ENCODE measurements around the gene NMBR. TPM values are rescaled to one million over a fixed set of nuclear protein-coding genes. Genes with fewer than 3 reads are reported as not detected.
"Not testable (repeated sequence)": the region's sequence is repeated elsewhere in the genome, so short reads cannot be mapped to it uniquely, and the experiment has no call there.

NMBR gene
- polyA plus RNA-seq, 4 donors: 0.04 TPM; not detected in 3

DNA sequence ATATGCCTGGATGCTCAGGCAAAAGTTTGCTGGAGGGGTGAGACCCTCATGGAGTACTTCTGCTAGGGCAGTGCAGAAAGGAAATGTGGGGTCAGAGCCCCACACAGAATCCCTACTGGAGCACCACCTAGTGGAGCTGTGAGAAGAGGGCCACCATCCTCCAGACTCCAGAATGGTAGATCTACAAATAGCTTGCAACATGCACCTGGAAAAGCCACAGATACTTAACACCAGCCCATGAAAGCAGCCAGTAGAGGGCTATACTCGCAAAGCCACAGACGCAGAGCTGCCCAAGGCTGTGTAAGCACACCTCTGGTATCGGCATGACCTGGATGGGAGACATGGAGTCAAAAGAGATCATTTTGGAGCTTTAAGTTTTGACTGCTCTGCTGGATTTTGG, 74.9 kb downstream of the NMBR start:
- Histone ChIP-seq H3K27ac (ENCODE audit: low read depth in 1 of 3, low read length in 2 of 3) (no peak overlapping the region), H3K4me1 (ENCODE audit: control insufficient read depth in 3 of 3, insufficient read depth in 2 of 3, low read depth in 1 of 3, low read length in 2 of 3) (no peaks in the 10 kb centered on the region), H3K9me3 (ENCODE audit: control insufficient read depth in 2 of 2, insufficient read depth in 1 of 2, low read depth in 1 of 2, low read length in 1 of 2) (no peaks in the 10 kb centered on the region), H3K4me3 (ENCODE audit: low read depth in 1 of 3, low read length in 3 of 3) (no peak overlapping the region), H3K27me3 (ENCODE audit: control insufficient read depth in 3 of 3, insufficient read depth in 3 of 3, low read length in 3 of 3) (peaks cover 0 to 2% (median 0%) of the 10 kb centered on the region in 3 donors), H3K36me3 (ENCODE audit: control insufficient read depth in 3 of 3, insufficient read depth in 2 of 3, low read depth in 1 of 3, low read length in 3 of 3) (no peaks in the 10 kb centered on the region)
- FAIRE-seq (no peak), DNase-seq (no peak)
- 73 to 80% (median 74%) methylated on average over 3 of the region's 3 CpGs for WGBS, 3 donors

DNA sequence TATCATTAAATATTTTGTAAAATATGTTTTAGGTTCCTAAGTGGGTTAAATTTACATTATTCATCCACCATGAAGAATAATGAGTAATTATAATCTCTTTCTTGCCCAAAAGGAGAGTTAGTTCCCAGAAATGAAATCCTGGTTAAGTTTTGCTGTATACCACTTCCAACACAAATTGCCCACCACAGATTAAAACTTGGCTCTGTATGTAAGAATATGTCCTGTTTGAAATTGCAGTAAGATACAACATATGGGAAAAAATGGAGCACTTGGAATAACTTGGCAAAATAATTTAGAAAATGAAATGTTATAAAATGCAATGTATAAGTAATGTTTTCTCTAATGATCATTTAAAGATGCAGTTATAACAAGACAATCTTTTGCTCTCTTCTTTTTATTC, 78.5 kb downstream of the NMBR start:
- no peak for FAIRE-seq
- no peaks in the 10 kb centered on the region for H3K9me3 ChIP-seq (ENCODE audit: control insufficient read depth in 2 of 2, insufficient read depth in 1 of 2, low read depth in 1 of 2, low read length in 1 of 2)
- no peak overlapping the region for H3K27ac ChIP-seq (ENCODE audit: low read depth in 1 of 3, low read length in 2 of 3)
- DNase-seq: no peak
- H3K36me3 ChIP-seq (ENCODE audit: control insufficient read depth in 3 of 3, insufficient read depth in 2 of 3, low read depth in 1 of 3, low read length in 3 of 3): no peaks in the 10 kb centered on the region
- peaks cover 0 to 2% (median 0%) of the 10 kb centered on the region in 3 donors for H3K27me3 ChIP-seq (ENCODE audit: control insufficient read depth in 3 of 3, insufficient read depth in 3 of 3, low read length in 3 of 3)
- no peaks in the 10 kb centered on the region for H3K4me1 ChIP-seq (ENCODE audit: control insufficient read depth in 3 of 3, insufficient read depth in 2 of 3, low read depth in 1 of 3, low read length in 2 of 3)
- no peak overlapping the region for H3K4me3 ChIP-seq (ENCODE audit: low read depth in 1 of 3, low read length in 3 of 3)

DNA sequence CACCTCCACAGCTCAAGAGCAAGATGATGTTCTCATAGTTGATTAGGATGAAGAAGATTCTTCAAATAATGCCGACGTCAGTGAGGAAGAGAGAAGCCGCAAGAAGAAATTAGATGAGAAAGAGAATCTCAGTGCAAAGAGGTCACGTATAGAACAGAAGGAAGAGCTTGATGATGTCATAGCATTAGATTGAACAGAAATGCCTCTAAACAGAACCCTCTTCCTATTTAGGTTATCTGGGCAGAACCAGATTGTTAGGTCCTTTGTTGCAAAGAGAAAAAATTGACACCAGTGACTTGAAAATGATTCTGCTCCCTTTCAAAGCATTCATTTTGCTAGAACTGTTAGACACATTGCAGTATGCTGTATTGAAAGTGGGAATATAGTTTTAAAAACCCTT, 84.1 kb downstream of the NMBR start:
- WGBS, 3 donors: 79 to 89% (median 87%) methylated on average over 4 of the region's 4 CpGs
- H3K27ac ChIP-seq (ENCODE audit: low read depth in 1 of 3, low read length in 2 of 3); DNase-seq; H3K36me3 ChIP-seq (ENCODE audit: control insufficient read depth in 3 of 3, insufficient read depth in 2 of 3, low read depth in 1 of 3, low read length in 3 of 3); H3K9me3 ChIP-seq (ENCODE audit: control insufficient read depth in 2 of 2, insufficient read depth in 1 of 2, low read depth in 1 of 2, low read length in 1 of 2); H3K4me1 ChIP-seq (ENCODE audit: control insufficient read depth in 3 of 3, insufficient read depth in 2 of 3, low read depth in 1 of 3, low read length in 2 of 3); H3K27me3 ChIP-seq (ENCODE audit: control insufficient read depth in 3 of 3, insufficient read depth in 3 of 3, low read length in 3 of 3); H3K4me3 ChIP-seq (ENCODE audit: low read depth in 1 of 3, low read length in 3 of 3): not testable (repeated sequence)
- FAIRE-seq: peak; percentile 26

DNA sequence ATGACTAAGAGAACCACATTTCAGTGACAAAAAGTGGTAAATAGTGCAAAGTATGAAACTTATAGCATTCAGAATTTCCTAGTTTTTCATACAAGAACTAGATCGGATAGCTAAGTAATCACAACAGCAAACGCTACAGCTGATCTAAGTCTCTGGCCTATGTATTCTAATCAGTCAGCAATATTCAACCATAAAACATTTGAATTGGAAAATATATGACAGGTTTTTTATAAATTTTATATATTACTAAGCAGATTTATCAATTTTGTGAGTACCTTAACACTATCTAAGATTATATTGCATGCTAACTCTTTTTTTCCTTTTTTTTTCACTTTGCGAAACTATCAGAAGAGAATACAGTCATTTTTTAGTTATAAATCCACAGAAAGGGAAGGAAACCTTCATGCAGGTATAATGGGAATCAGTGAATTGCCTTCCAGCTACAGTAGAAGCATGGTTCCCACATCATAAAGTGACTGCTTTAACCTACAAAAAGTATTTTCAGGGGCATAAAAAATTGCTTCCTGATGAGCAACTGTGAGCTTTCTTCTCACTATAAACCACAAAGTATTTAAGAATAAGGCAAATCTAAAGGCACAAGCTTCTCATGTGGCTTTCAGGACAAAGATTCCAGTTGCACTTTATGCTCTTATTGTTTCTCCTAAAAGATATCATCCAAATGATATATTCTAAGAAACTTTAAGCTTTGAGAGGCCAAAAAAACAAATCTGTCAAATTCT, 88.2 kb downstream of the NMBR start:
- Histone ChIP-seq H3K4me3 (ENCODE audit: low read depth in 1 of 3, low read length in 3 of 3) (no peak overlapping the region), H3K27me3 (ENCODE audit: control insufficient read depth in 3 of 3, insufficient read depth in 3 of 3, low read length in 3 of 3) (no peaks in the 10 kb centered on the region), H3K27ac (ENCODE audit: low read depth in 1 of 3, low read length in 2 of 3) (no peak overlapping the region), H3K4me1 (ENCODE audit: control insufficient read depth in 3 of 3, insufficient read depth in 2 of 3, low read depth in 1 of 3, low read length in 2 of 3) (no peaks in the 10 kb centered on the region), H3K9me3 (ENCODE audit: control insufficient read depth in 2 of 2, insufficient read depth in 1 of 2, low read depth in 1 of 2, low read length in 1 of 2) (no peaks in the 10 kb centered on the region), H3K36me3 (ENCODE audit: control insufficient read depth in 3 of 3, insufficient read depth in 2 of 3, low read depth in 1 of 3, low read length in 3 of 3) (no peaks in the 10 kb centered on the region)
- FAIRE-seq (no peak), DNase-seq (no peak)
- WGBS, 3 donors: 79 to 89% (median 88%) methylated on average over 3 of the region's 3 CpGs

DNA sequence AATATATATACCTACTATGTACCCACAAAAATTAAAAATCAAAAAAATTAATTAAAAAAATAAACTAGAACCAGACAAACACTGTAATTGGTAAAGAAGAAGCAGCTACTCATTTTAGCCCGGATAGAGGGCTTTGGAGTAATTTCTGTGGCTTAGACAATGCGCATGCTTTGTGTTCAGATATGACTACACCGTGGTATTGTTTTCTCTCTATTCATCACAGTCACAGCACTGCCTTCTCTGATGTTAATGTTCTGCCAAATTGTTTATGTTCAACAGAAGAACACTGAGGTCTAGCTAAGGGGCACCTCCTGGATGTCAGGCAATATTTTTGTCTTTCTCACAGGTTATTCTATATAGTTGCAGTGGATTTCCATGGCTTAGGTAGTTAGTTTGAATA, 91.7 kb downstream of the NMBR start:
- Histone ChIP-seq H3K4me3 (ENCODE audit: low read depth in 1 of 3, low read length in 3 of 3) (no peak overlapping the region), H3K9me3 (ENCODE audit: control insufficient read depth in 2 of 2, insufficient read depth in 1 of 2, low read depth in 1 of 2, low read length in 1 of 2) (no peaks in the 10 kb centered on the region), H3K27ac (ENCODE audit: low read depth in 1 of 3, low read length in 2 of 3) (no peak overlapping the region), H3K27me3 (ENCODE audit: control insufficient read depth in 3 of 3, insufficient read depth in 3 of 3, low read length in 3 of 3) (no peaks in the 10 kb centered on the region), H3K36me3 (ENCODE audit: control insufficient read depth in 3 of 3, insufficient read depth in 2 of 3, low read depth in 1 of 3, low read length in 3 of 3) (no peaks in the 10 kb centered on the region), H3K4me1 (ENCODE audit: control insufficient read depth in 3 of 3, insufficient read depth in 2 of 3, low read depth in 1 of 3, low read length in 2 of 3) (no peaks in the 10 kb centered on the region)
- DNase-seq (no peak), FAIRE-seq (no peak)
- WGBS, 3 donors: 60 to 75% (median 68%) methylated on average over 3 of the region's 3 CpGs

DNA sequence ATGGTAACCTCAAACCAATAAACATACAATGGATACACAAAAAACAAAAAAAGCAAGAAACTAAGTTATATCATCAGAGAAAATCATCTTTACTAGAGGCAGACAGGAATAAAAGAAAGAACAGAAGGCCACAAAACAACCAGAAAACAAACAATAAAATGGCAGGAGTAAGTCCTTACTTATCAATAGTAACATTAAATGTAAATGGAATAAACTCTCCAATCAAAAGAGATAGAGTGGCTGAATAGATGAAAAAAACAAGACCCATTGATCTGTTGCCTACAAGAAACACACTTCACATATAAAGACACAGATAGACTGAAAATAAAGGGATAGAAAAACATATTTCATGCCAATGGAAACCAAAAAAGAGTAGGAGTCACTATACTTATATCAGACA, 95.5 kb downstream of the NMBR start:
- H3K27ac ChIP-seq (ENCODE audit: low read depth in 1 of 3, low read length in 2 of 3): no peak overlapping the region
- no peak for FAIRE-seq
- no peaks in the 10 kb centered on the region for H3K4me1 ChIP-seq (ENCODE audit: control insufficient read depth in 3 of 3, insufficient read depth in 2 of 3, low read depth in 1 of 3, low read length in 2 of 3)
- no peaks in the 10 kb centered on the region for H3K27me3 ChIP-seq (ENCODE audit: control insufficient read depth in 3 of 3, insufficient read depth in 3 of 3, low read length in 3 of 3)
- peaks cover 0 to 4% of the 10 kb centered on the region in 2 donors for H3K9me3 ChIP-seq (ENCODE audit: control insufficient read depth in 2 of 2, insufficient read depth in 1 of 2, low read depth in 1 of 2, low read length in 1 of 2)
- no peak for DNase-seq
- H3K4me3 ChIP-seq (ENCODE audit: low read depth in 1 of 3, low read length in 3 of 3): no peak overlapping the region
- H3K36me3 ChIP-seq (ENCODE audit: control insufficient read depth in 3 of 3, insufficient read depth in 2 of 3, low read depth in 1 of 3, low read length in 3 of 3): no peaks in the 10 kb centered on the region

DNA sequence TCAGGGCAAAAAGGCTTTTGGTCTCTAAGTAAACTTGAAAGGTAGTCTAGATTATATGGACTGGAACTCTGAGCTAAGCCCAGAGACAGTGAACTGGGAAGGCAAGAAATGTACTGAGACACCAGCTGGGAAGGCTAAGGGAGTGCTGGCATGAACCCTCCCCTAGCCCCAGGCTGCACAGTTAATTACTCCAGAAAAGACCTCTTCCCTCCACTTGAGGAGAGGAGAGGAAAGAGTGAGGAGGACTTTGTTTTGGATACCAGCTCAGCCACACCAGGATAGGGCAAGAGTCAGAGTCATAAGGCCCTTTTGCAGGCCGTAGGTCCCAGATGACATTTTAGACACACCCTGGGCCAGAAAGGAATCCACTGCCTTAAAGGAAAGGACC, 98.3 kb downstream of the NMBR start:
- Histone ChIP-seq H3K9me3 (ENCODE audit: control insufficient read depth in 2 of 2, insufficient read depth in 1 of 2, low read depth in 1 of 2, low read length in 1 of 2) (peaks cover 0 to 4% of the 10 kb centered on the region in 2 donors), H3K27ac (ENCODE audit: low read depth in 1 of 3, low read length in 2 of 3) (no peak overlapping the region), H3K36me3 (ENCODE audit: control insufficient read depth in 3 of 3, insufficient read depth in 2 of 3, low read depth in 1 of 3, low read length in 3 of 3) (no peaks in the 10 kb centered on the region), H3K4me1 (ENCODE audit: control insufficient read depth in 3 of 3, insufficient read depth in 2 of 3, low read depth in 1 of 3, low read length in 2 of 3) (no peaks in the 10 kb centered on the region), H3K27me3 (ENCODE audit: control insufficient read depth in 3 of 3, insufficient read depth in 3 of 3, low read length in 3 of 3) (no peaks in the 10 kb centered on the region), H3K4me3 (ENCODE audit: low read depth in 1 of 3, low read length in 3 of 3) (no peak overlapping the region)
- FAIRE-seq (no peak), DNase-seq (no peak)
- WGBS, 3 donors: 78 to 90% (median 86%) methylated on average over 1 of the region's 1 CpG

DNA sequence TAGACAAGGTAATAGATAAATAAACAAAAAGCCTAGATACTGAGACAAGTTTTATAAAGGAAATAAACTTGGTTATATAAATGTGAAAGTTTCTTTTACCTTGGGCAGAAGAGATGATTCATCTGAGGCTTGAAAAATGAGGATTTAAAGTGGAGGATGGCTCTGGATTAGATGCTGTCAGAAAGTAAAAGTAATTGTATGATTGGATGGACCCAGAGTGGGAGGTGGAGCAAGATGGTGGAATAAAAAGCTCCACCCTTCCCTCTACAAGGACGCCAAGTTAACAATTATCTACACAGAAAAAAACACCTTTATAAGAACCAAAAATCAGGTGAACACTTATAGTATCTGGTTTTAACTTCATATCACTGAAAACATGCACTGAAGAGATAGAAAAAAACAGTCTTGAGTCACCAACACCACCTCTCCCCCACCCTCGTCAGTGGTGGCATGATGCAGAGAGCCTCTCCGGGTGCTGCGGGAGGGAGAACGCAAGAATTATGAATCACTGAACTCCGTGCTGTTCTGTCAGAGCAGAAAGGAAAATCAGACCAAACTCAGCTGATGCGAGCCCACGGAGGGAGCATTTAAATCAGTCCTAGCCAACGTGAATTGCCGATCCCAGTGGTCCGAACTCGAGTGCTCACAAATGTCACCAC, 98.9 kb downstream of the NMBR start:
- DNase-seq (no peak), FAIRE-seq (no peak)
- Histone ChIP-seq H3K4me3 (ENCODE audit: low read depth in 1 of 3, low read length in 3 of 3) (no peak overlapping the region), H3K27me3 (ENCODE audit: control insufficient read depth in 3 of 3, insufficient read depth in 3 of 3, low read length in 3 of 3) (no peaks in the 10 kb centered on the region), H3K36me3 (ENCODE audit: control insufficient read depth in 3 of 3, insufficient read depth in 2 of 3, low read depth in 1 of 3, low read length in 3 of 3) (no peaks in the 10 kb centered on the region), H3K9me3 (ENCODE audit: control insufficient read depth in 2 of 2, insufficient read depth in 1 of 2, low read depth in 1 of 2, low read length in 1 of 2) (peaks cover 0 to 4% of the 10 kb centered on the region in 2 donors), H3K4me1 (ENCODE audit: control insufficient read depth in 3 of 3, insufficient read depth in 2 of 3, low read depth in 1 of 3, low read length in 2 of 3) (no peaks in the 10 kb centered on the region), H3K27ac (ENCODE audit: low read depth in 1 of 3, low read length in 2 of 3) (no peak overlapping the region)
- WGBS, 3 donors: 90 to 93% (median 92%) methylated on average over 12 of the region's 12 CpGs

All from small intestine (tissue), 7 donors.